ENCODE data around the gene MAN1A1. TPM values are rescaled to one million over a fixed set of nuclear protein-coding genes. Genes with fewer than 3 reads are reported as not detected.

MAN1A1 gene

Small RNA genes lying within 50 kb of the gene (small RNA-seq; reads per million reads assigned to genes)
- not detected for gene AL022722.2 (ENCODE audit: insufficient read depth)
- not detected for gene RNU6-194P (ENCODE audit: insufficient read depth)
